HG02943 (cell line): ENCODE measurements around the gene ATXN7.

Experiments
- ATAC-seq: cut with Tn5 transposase; IDR thresholded peaks from one replicate; pipeline ENCODE4 v1.9.1; 2021; ENCODE audit warnings: mild to moderate bottlenecking, low read depth, moderate library complexity; ENCODE audit not compliant: unreplicated experiment

ATXN7 gene

GRCh38 chr3:63979093-63979885, 115.6 kb downstream of the ATXN7 start:
- no peak for ATAC-seq

- no peak for ATAC-seq
These were observed 116.4 kb downstream of the ATXN7 start for GRCh38 chr3:63980019-63980418.

- ATAC-seq, result no peak
These were observed 117.3 kb downstream of the ATXN7 start for GRCh38 chr3:63980830-63981498.

- ATAC-seq, result no peak
These were observed 118.3 kb downstream of the ATXN7 start for GRCh38 chr3:63981980-63982379.

GRCh38 chr3:63984391-63984790, 120.7 kb downstream of the ATXN7 start:
- no peak for ATAC-seq

GRCh38 chr3:63986146-63986545, 122.5 kb downstream of the ATXN7 start:
- ATAC-seq, result no peak

GRCh38 chr3:63986831-63987230, 123.2 kb downstream of the ATXN7 start:
- ATAC-seq, result no peak

- ATAC-seq, result no peak
These were observed 125.3 kb downstream of the ATXN7 start for GRCh38 chr3:63988943-63989342.

GRCh38 chr3:63990204-63990603, 126.5 kb downstream of the ATXN7 start:
- ATAC-seq, result no peak

- no peak for ATAC-seq
These were observed 127.1 kb downstream of the ATXN7 start for GRCh38 chr3:63990733-63991132.

GRCh38 chr3:63991666-63992065, 128.0 kb downstream of the ATXN7 start:
- no peak for ATAC-seq

GRCh38 chr3:63992516-63993209, 129.0 kb downstream of the ATXN7 start:
- no peak for ATAC-seq

GRCh38 chr3:63993653-63994079, 130.0 kb downstream of the ATXN7 start:
- peak; percentile 91 for ATAC-seq

- no peak for ATAC-seq
These were observed 131.4 kb downstream of the ATXN7 start for GRCh38 chr3:63995086-63995485.

GRCh38 chr3:63998852-63999754, 135.4 kb downstream of the ATXN7 start:
- ATAC-seq, result no peak

- no peak for ATAC-seq
These were observed 136.9 kb downstream of the ATXN7 start for GRCh38 chr3:64000453-64001055.

GRCh38 chr3:64002233-64002632, 138.6 kb downstream of the ATXN7 start:
- no peak for ATAC-seq

GRCh38 chr3:64003589-64003988, 139.9 kb downstream of the ATXN7 start:
- ATAC-seq, result no peak

GRCh38 chr3:64008017-64008416, 144.3 kb downstream of the ATXN7 start:
- ATAC-seq, result no peak
